Vagina (tissue), 2 donors: Measurements from ENCODE around the gene KCNIP2.

Source experiments
- CTCF ChIP-seq, 3 experiments: fragments of 450-650 bp in 2 of 3; fragments of 200-600 bp in 1 of 3; sonication (generic) in 1 of 3; IDR thresholded peaks; one replicate each; pipeline ENCODE4 v1.5.1; 2017 to 2019; ENCODE audit warnings: antibody characterized with exemption in 3 of 3, mild to moderate bottlenecking in 2 of 3, moderate library complexity in 2 of 3
- POLR2A ChIP-seq, 2 donors: fragments of 450-650 bp; IDR thresholded peaks; one replicate each; pipeline ENCODE4 v1.6.1; 2017; ENCODE audit warnings: antibody characterized with exemption in 2 of 2, mild to moderate bottlenecking in 2 of 2, moderate library complexity in 2 of 2
- POLR2AphosphoS5 ChIP-seq, 2 donors: sonication (generic); formaldehyde crosslinking; IDR thresholded peaks; one replicate each; pipeline ENCODE4 v1.9.0; 2017; ENCODE audit warnings: antibody characterized with exemption in 2 of 2, mild to moderate bottlenecking in 2 of 2, low read depth in 1 of 2; ENCODE audit not compliant: insufficient read depth in 1 of 2

- TF ChIP-seq POLR2A (IDR thresholded peaks at IDR 0.05): no peak
- TF ChIP-seq CTCF (IDR thresholded peaks at IDR 0.05): no peak
- TF ChIP-seq POLR2AphosphoS5 (IDR thresholded peaks at IDR 0.05; ENCODE audit: insufficient read depth in 1 of 2, low read depth in 1 of 2): no peak
Measured at GRCh38 chr10:101856626-101857025, 13.0 kb upstream of the KCNIP2 start.
